ENCODE measurements around the gene EFNA5. TPM values are rescaled to one million over a fixed set of nuclear protein-coding genes. Genes with fewer than 3 reads are reported as not detected.

Gene EFNA5
- total and polyA plus RNA-seq, 2 of the 13 experiments (the other 11 are each of a cell fraction or from before 2014, with no cell fraction given), result not detected

GRCh38 chr5:107680799-107681198, 10.1 kb upstream of the EFNA5 start (continued):
- TF ChIP-seq ZNF615 (CRISPR knock-in tag; IDR thresholded peaks at IDR 0.05; ENCODE audit: borderline replicate concordance) (no peak), HOXA5 (CRISPR knock-in tag; IDR thresholded peaks at IDR 0.05) (no peak)

DNA sequence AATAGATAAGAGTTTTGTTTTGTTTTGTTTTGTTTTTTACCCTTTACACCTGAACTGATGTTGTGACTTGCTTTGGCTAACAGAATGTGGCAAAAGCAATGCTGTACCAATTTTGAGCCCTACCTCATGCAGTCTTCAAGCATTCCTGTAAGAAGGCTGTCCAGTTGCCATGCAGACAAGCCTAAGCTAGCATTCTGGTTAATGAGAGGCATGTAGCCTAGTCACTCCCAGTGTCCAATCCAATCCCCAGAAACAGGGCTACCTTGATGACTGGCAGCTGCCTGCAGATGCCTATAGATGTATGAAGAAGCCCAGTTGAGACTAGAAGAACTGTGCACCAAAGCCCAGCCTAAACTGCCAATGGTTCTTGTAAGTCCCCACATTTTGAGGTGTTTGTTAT, 9.4 kb upstream of the EFNA5 start:
- no peak overlapping the region for H3K4me3 ChIP-seq (replicated peaks in 1 of 3; ENCODE audit: insufficient read depth in 1 of 3, low read depth in 2 of 3, low read length in 3 of 3)
- BruUV-seq (replicated peaks), result no TSS peak
- no peaks in the 10 kb centered on the region for H4K20me1 ChIP-seq (ENCODE audit: insufficient read depth, low read length)
- no peak overlapping the region for H3K4me2 ChIP-seq (ENCODE audit: low read depth, low read length)
- H2AFZ ChIP-seq (ENCODE audit: low read length), result no peak overlapping the region
- H3K27ac ChIP-seq (ENCODE audit: extremely low read length, insufficient read depth, low read length), result no peak overlapping the region
- ATAC-seq, result no peak
- DNase-seq (ENCODE audit: low spot score), result no peak
- CTCF ChIA-PET (ENCODE audit: low intra/inter-chr PET ratio, low total read pairs), result no interaction called here
- no peaks in the 10 kb centered on the region for H3K79me2 ChIP-seq (ENCODE audit: insufficient read depth, low read length)
- intact Hi-C loops (cut with micrococcal nuclease; ENCODE audit: unreplicated experiment) (no loop called here), in situ Hi-C loops (cut with HindIII; ENCODE audit: extremely low pct_ligation_motif_present, low pct_unique_long_range_greater_than_20kb) (no loop called here)
- POLR2A ChIA-PET, result no interaction called here
- no peaks in the 10 kb centered on the region for H3K4me1 ChIP-seq (ENCODE audit: insufficient read depth, low read length)
- H3K9me3 ChIP-seq (ENCODE audit: low read length), result no peaks in the 10 kb centered on the region
- H3K9ac ChIP-seq (ENCODE audit: insufficient read depth, low read depth, low read length), result no peak overlapping the region
- H3K36me3 ChIP-seq (replicated peaks in 1 of 2; ENCODE audit: control insufficient read depth in 1 of 2, insufficient read depth in 2 of 2, low read length in 2 of 2), result no peaks in the 10 kb centered on the region
- no peak for FAIRE-seq
- H3K27me3 ChIP-seq (ENCODE audit: control insufficient read depth in 1 of 2, insufficient read depth in 2 of 2, low read length in 2 of 2), result peaks cover 0 to 3% of the 10 kb centered on the region in 2 experiments; a peak in 2 of 5 replicates
- TF ChIP-seq, protein P1, sequence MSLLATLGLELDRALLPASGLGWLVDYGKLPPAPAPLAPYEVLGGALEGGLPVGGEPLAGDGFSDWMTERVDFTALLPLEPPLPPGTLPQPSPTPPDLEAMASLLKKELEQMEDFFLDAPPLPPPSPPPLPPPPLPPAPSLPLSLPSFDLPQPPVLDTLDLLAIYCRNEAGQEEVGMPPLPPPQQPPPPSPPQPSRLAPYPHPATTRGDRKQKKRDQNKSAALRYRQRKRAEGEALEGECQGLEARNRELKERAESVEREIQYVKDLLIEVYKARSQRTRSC (CRISPR knock-in tag; IDR thresholded peaks at IDR 0.05; ENCODE audit: low read depth), result no peak
- TF ChIP-seq SRY (CRISPR knock-in tag; IDR thresholded peaks at IDR 0.05) (no peak), RARA (CRISPR knock-in tag; IDR thresholded peaks at IDR 0.05) (no peak), ZNF33A (CRISPR knock-in tag; IDR thresholded peaks at IDR 0.05; ENCODE audit: borderline replicate concordance) (no peak), THRA (CRISPR knock-in tag; IDR thresholded peaks at IDR 0.05; ENCODE audit: borderline replicate concordance) (no peak), ZNF749 (CRISPR knock-in tag; IDR thresholded peaks at IDR 0.05; ENCODE audit: borderline replicate concordance) (no peak), ZNF431 (CRISPR knock-in tag; IDR thresholded peaks at IDR 0.05; ENCODE audit: borderline replicate concordance, low read depth) (no peak), ZNF496 (CRISPR knock-in tag; IDR thresholded peaks at IDR 0.05; ENCODE audit: insufficient replicate concordance) (no peak), ZNF333 (CRISPR knock-in tag; IDR thresholded peaks at IDR 0.05; ENCODE audit: borderline replicate concordance) (no peak), ZMAT5 (CRISPR knock-in tag; IDR thresholded peaks at IDR 0.05; ENCODE audit: borderline replicate concordance, low read depth) (no peak), SIN3B (IDR thresholded peaks at IDR 0.05; ENCODE audit: low read length) (no peak), ZNF646 (CRISPR knock-in tag; IDR thresholded peaks at IDR 0.05) (no peak), ELF3 (CRISPR knock-in tag; IDR thresholded peaks at IDR 0.05) (no peak)

All from HepG2 (cell line).